GM21367 (cell line): ENCODE results near the gene MASP2.
"Not testable (repeated sequence)": the region's sequence is repeated elsewhere in the genome, so short reads cannot be mapped to it uniquely, and the experiment has no call there.

Experiments
- ATAC-seq: cut with Tn5 transposase; IDR thresholded peaks from one replicate; pipeline ENCODE4 v1.9.1; 2021; ENCODE audit not compliant: unreplicated experiment

The MASP2 gene

GRCh38 chr1:11039351-11040104 lies 7.5 kb downstream of the MASP2 start:
- no peak for ATAC-seq

- ATAC-seq = no peak
Measured at GRCh38 chr1:11037740-11038182, 9.3 kb downstream of the MASP2 start.

GRCh38 chr1:11037019-11037739 lies 9.9 kb downstream of the MASP2 start:
- not testable (repeated sequence) for ATAC-seq

GRCh38 chr1:11031624-11032262 lies 15.3 kb downstream of the MASP2 start:
- no peak for ATAC-seq

- ATAC-seq = no peak
Measured at GRCh38 chr1:11030865-11031264, 16.2 kb downstream of the MASP2 start.

- no peak for ATAC-seq
Measured at GRCh38 chr1:11028018-11028417, 19.0 kb downstream of the MASP2 start.

GRCh38 chr1:11027316-11027715 lies 19.7 kb downstream of the MASP2 start:
- ATAC-seq = no peak

- no peak for ATAC-seq
Measured at GRCh38 chr1:11026903-11027302, 20.1 kb downstream of the MASP2 start.

GRCh38 chr1:11026052-11026451 lies 21.0 kb downstream of the MASP2 start:
- no peak for ATAC-seq

GRCh38 chr1:11025618-11026017 lies 21.4 kb downstream of the MASP2 start:
- ATAC-seq = no peak

- ATAC-seq = no peak
Measured at GRCh38 chr1:11024874-11025203, 22.2 kb downstream of the MASP2 start.

- ATAC-seq = no peak
Measured at GRCh38 chr1:11024154-11024873, 22.7 kb downstream of the MASP2 start.

GRCh38 chr1:11023201-11023600 lies 23.8 kb downstream of the MASP2 start:
- ATAC-seq = no peak

GRCh38 chr1:11019971-11020370 lies 27.1 kb downstream of the MASP2 start:
- no peak for ATAC-seq

GRCh38 chr1:11019358-11019757 lies 27.7 kb downstream of the MASP2 start:
- ATAC-seq = not testable (repeated sequence)

- ATAC-seq = no peak
Measured at GRCh38 chr1:11013160-11013531, 33.9 kb downstream of the MASP2 start.

- peak; percentile 74 for ATAC-seq
Measured at GRCh38 chr1:11012260-11013159, 34.5 kb downstream of the MASP2 start, which contains the start of gene TARDBP. TARDBP (plus strand) TSS chr1:11012654; CDS start chr1:11013728, 1,074 bp downstream.

GRCh38 chr1:11000526-11000925 lies 46.5 kb downstream of the MASP2 start:
- no peak for ATAC-seq

- no peak for ATAC-seq
Measured at GRCh38 chr1:10996100-10996499, 50.9 kb downstream of the MASP2 start.

- ATAC-seq = no peak
Measured at GRCh38 chr1:10992864-10993263, 54.2 kb downstream of the MASP2 start.
